Measurements from ENCODE around the gene MIOX. TPM values are rescaled to one million over a fixed set of nuclear protein-coding genes. Genes with fewer than 3 reads are reported as not detected.

MIOX gene
- polyA plus RNA-seq, 2 donors = not detected

Other genes with a start within 250 kb of the MIOX start
- gene TUBGCP6, start 241.8 kb upstream of the MIOX start, polyA plus RNA-seq = 10 to 100 TPM; 19.3 to 37.9 TPM
- 10 to 100 TPM; 22.0 to 42.4 TPM for gene HDAC10, start 235.6 kb upstream of the MIOX start, polyA plus RNA-seq
- 1 to 10 TPM; 3.0 to 3.4 TPM for gene MAPK12, start 225.2 kb upstream of the MIOX start, polyA plus RNA-seq
- 1 to 10 TPM; 5.4 to 6.1 TPM for gene MAPK11, start 216.5 kb upstream of the MIOX start, polyA plus RNA-seq
- 100 to 1,000 TPM; 107 to 186 TPM for gene PLXNB2, start 179.2 kb upstream of the MIOX start, polyA plus RNA-seq
- 1 to 10 TPM; 2.4 to 6.8 TPM for gene DENND6B, start 159.8 kb upstream of the MIOX start, polyA plus RNA-seq
- gene PPP6R2, start 143.5 kb upstream of the MIOX start, polyA plus RNA-seq = 10 to 100 TPM; 30.2 to 38.2 TPM
- gene SBF1, start 11.8 kb upstream of the MIOX start, polyA plus RNA-seq = 10 to 100 TPM; 44.3 to 73.5 TPM
- gene ADM2, start 5.3 kb upstream of the MIOX start, polyA plus RNA-seq = 1 to 10 TPM; 2.2 to 3.6 TPM
- gene LMF2, start 20.8 kb downstream of the MIOX start, polyA plus RNA-seq = 10 to 100 TPM; 44.1 to 64.9 TPM
- gene NCAPH2, start 21.4 kb downstream of the MIOX start, polyA plus RNA-seq = 10 to 100 TPM; 32.9 to 35.4 TPM
- 1 to 10 TPM in 1 of 2 donors, under 1 TPM in 1; 0.61 to 3.2 TPM for gene SCO2, start 38.7 kb downstream of the MIOX start, polyA plus RNA-seq
- 10 to 100 TPM; 35.7 to 48.0 TPM for gene TYMP, start 43.2 kb downstream of the MIOX start, polyA plus RNA-seq
- under 1 TPM; 0.12 to 0.14 TPM for gene KLHDC7B, start 59.0 kb downstream of the MIOX start, polyA plus RNA-seq
- under 1 TPM in 1 of 2 donors, not detected in 1; 0.32 TPM for gene SYCE3, start 76.1 kb downstream of the MIOX start, polyA plus RNA-seq
- gene CPT1B, start 91.6 kb downstream of the MIOX start, polyA plus RNA-seq = 10 to 100 TPM in 1 of 2 donors, 1 to 10 TPM in 1; 9.4 to 55.5 TPM
- 100 to 1,000 TPM in 1 of 2 donors, 10 to 100 TPM in 1; 50.1 to 110 TPM for gene CHKB, start 96.0 kb downstream of the MIOX start, polyA plus RNA-seq
- under 1 TPM; 0.55 to 0.61 TPM for gene MAPK8IP2, start 113.9 kb downstream of the MIOX start, polyA plus RNA-seq
- gene ARSA, start 141.3 kb downstream of the MIOX start, polyA plus RNA-seq = 10 to 100 TPM; 25.8 to 52.1 TPM
- 1 to 10 TPM; 4.1 to 9.0 TPM for gene SHANK3, start 186.0 kb downstream of the MIOX start, polyA plus RNA-seq